ENCODE data around the gene TTC36. TPM values are rescaled to one million over a fixed set of nuclear protein-coding genes. Genes with fewer than 3 reads are reported as not detected.

Gene TTC36
- total and polyA plus RNA-seq, 8 donors: 0.58 to 56.8 (median 2.0) TPM; not detected in 5

GRCh38 chr11:118547132-118547531, 19.9 kb downstream of the TTC36 start:
- Histone ChIP-seq H3K27me3 (no peaks in the 10 kb centered on the region), H3K27ac (no peak overlapping the region), H3K4me1 (peaks cover 0 to 6% (median 0%) of the 10 kb centered on the region in 4 donors), H3K36me3 (peaks cover 5 to 76% (median 67%) of the 10 kb centered on the region in 4 donors), H3K4me3 (no peak overlapping the region), H3K9me3 (no peaks in the 10 kb centered on the region)
- intact Hi-C loops (cut with DNase I; ENCODE audit: low total_unique reads): no loop called here
- DNase-seq: no peak
- no peak for TF ChIP-seq CTCF (IDR thresholded peaks at IDR 0.05)
- no peak for TF ChIP-seq POLR2A (IDR thresholded peaks at IDR 0.05)
- TF ChIP-seq EP300 (IDR thresholded peaks at IDR 0.05): no peak
- TF ChIP-seq POLR2AphosphoS5 (IDR thresholded peaks at IDR 0.05): no peak
- 35 to 72% (median 65%) methylated on average over 2 of the region's 2 CpGs for WGBS, 5 donors

GRCh38 chr11:118552341-118552740, 25.1 kb downstream of the TTC36 start:
- intact Hi-C loops (cut with DNase I; ENCODE audit: low total_unique reads): no loop called here
- TF ChIP-seq EP300 (IDR thresholded peaks at IDR 0.05) (no peak), POLR2A (IDR thresholded peaks at IDR 0.05) (no peak), CTCF (IDR thresholded peaks at IDR 0.05) (no peak), POLR2AphosphoS5 (IDR thresholded peaks at IDR 0.05) (no peak)
- Histone ChIP-seq H3K4me3 (no peak overlapping the region), H3K9me3 (no peaks in the 10 kb centered on the region), H3K36me3 (peaks cover 20 to 84% (median 75%) of the 10 kb centered on the region in 4 donors), H3K27me3 (no peaks in the 10 kb centered on the region), H3K4me1 (peaks cover 0 to under 1% (median 0%) of the 10 kb centered on the region in 4 donors), H3K27ac (no peak overlapping the region)
- 86 to 90% (median 88%) methylated on average over 4 of the region's 4 CpGs for WGBS, 5 donors
- DNase-seq: peak in 1 of 2 donors; percentile 8

- H3K27ac ChIP-seq: no peak overlapping the region
- TF ChIP-seq POLR2A (IDR thresholded peaks at IDR 0.05): no peak
- no peak for TF ChIP-seq POLR2AphosphoS5 (IDR thresholded peaks at IDR 0.05)
- no peak for TF ChIP-seq CTCF (IDR thresholded peaks at IDR 0.05)
- intact Hi-C loops (cut with DNase I; ENCODE audit: low total_unique reads): no loop called here
- H3K9me3 ChIP-seq: no peaks in the 10 kb centered on the region
- peaks cover 7 to 53% (median 50%) of the 10 kb centered on the region in 4 donors for H3K36me3 ChIP-seq
- peaks cover 4 to 24% (median 11%) of the 10 kb centered on the region in 4 donors for H3K4me1 ChIP-seq
- DNase-seq: no peak
- no peaks in the 10 kb centered on the region for H3K27me3 ChIP-seq
- 84 to 92% (median 88%) methylated on average over 4 of the region's 4 CpGs for WGBS, 5 donors
- H3K4me3 ChIP-seq: no peak overlapping the region
These were observed 33.5 kb downstream of the TTC36 start for GRCh38 chr11:118560806-118561205.

GRCh38 chr11:118565051-118565450, 37.8 kb downstream of the TTC36 start:
- TF ChIP-seq POLR2AphosphoS5 (IDR thresholded peaks at IDR 0.05) (no peak), CTCF (IDR thresholded peaks at IDR 0.05) (no peak), EP300 (IDR thresholded peaks at IDR 0.05) (no peak), POLR2A (IDR thresholded peaks at IDR 0.05) (no peak)
- peaks cover 0 to 12% (median 8%) of the 10 kb centered on the region in 4 donors for H3K36me3 ChIP-seq
- intact Hi-C loops (cut with DNase I; ENCODE audit: low total_unique reads): no loop called here
- no peaks in the 10 kb centered on the region for H3K27me3 ChIP-seq
- peaks cover 4 to 24% (median 14%) of the 10 kb centered on the region in 4 donors for H3K4me1 ChIP-seq
- 5 to 53% (median 39%) methylated on average over 3 to 5 of the region's 5 CpGs for WGBS, 5 donors
- DNase-seq: peak in 1 of 2 donors; percentile 56
- peak overlapping the region in 4 of 5 donors; percentile 66 to 86 (median 80) for H3K27ac ChIP-seq
- H3K9me3 ChIP-seq: no peaks in the 10 kb centered on the region
- H3K4me3 ChIP-seq: peak overlapping the region; percentile 51 to 65 (median 59)

Measured in stomach (tissue), 9 donors.